GM18517 (cell line): ENCODE measurements around the gene ZNF320.
"Not testable (repeated sequence)": the region's sequence is repeated elsewhere in the genome, so short reads cannot be mapped to it uniquely, and the experiment has no call there.

Experiments
- ATAC-seq: cut with Tn5 transposase; IDR thresholded peaks from one replicate; pipeline ENCODE4 v1.9.1; 2021; ENCODE audit warnings: mild to moderate bottlenecking, moderate library complexity; ENCODE audit not compliant: unreplicated experiment

Gene ZNF320

DNA sequence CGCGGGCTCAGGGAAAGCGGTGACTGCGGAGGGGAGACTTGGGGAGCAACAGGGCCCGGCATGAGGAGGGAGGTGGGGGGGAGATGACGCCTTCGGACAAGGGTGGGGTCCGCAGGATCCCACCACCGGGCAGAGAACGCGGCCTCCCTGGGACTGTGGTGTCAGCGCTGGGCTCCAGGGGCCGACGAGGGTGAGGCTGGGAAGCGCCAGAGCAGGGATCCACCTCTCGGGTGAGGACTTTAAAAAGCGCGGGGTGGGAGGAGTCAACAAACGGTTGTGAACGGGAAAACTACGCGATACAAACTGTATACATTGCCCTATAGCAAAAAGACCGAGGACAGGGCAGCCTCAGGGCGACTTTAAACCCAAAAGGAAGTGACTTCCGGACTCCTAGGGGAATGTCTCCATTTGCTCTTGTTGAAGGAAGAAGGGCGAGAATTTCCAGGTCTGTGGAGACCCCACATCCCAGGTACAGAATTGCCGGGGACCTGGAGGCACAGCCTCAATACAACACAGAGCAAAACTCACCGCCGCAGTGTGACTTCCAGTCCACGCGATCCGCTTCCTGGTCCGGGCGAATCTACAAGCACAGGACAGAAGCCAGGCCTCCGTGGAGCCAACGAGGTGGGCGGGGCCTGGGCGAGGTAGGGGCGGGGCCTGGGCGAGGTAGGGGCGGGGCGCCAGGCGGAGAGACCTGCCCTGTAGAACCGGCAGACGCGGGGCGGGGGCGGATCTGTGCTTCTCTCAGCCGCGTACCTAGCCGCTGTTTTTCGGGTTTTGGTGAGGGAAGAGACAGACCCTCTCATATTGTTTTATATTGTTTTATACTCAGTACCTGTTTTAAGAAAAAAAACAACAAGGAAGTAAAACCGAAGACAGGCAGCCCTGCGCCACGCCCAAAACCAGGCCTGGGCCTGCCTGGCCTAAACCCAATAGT lies 25.7 kb upstream of the ZNF320 start, which contains the start of gene ZNF888:
Gene ZNF888 (minus strand): TSS at position 588 of the 937 bp plus-strand sequence. CDS start 5,555 bp downstream, outside the sequence.
- ATAC-seq, result peak; percentile 69

DNA sequence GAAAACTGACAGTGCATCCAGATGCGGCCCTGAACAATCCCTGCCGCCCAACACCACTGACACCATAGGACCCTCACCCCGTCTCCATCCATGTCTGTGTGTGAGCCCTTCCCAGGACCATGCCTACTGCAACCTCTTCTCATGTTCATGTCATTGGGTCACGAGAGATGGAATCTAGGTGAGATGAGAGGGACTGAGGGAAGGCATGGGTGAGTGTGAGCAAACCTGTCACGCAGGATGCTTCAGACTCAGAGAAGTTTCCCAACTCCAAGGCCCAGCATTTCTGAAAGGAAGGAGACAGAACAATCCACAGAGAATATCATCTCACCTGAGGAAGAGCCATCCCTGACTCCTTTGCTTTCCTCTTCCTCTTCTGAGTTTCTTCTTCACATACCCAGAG lies 20.1 kb upstream of the ZNF320 start:
- ATAC-seq, result no peak

DNA sequence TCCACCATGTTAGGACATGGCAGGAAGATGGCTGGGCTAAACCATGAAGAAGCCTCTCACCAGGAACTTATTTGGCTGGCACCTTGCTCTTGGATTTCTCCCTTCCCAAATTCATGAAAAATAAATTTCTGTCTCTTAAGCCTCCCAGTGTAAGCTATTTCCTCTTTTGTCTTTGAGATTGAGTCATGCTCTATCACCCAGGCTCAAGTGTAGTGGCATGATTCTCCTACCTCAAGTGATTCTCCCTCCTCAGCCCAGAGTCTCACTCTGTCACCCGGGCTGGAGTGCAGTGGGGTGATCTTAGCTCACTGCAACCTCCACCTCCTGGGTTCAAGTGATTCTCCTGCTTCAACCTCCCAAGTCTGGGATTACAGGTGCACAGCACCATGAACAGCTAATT lies 13.2 kb upstream of the ZNF320 start:
- no peak for ATAC-seq

DNA sequence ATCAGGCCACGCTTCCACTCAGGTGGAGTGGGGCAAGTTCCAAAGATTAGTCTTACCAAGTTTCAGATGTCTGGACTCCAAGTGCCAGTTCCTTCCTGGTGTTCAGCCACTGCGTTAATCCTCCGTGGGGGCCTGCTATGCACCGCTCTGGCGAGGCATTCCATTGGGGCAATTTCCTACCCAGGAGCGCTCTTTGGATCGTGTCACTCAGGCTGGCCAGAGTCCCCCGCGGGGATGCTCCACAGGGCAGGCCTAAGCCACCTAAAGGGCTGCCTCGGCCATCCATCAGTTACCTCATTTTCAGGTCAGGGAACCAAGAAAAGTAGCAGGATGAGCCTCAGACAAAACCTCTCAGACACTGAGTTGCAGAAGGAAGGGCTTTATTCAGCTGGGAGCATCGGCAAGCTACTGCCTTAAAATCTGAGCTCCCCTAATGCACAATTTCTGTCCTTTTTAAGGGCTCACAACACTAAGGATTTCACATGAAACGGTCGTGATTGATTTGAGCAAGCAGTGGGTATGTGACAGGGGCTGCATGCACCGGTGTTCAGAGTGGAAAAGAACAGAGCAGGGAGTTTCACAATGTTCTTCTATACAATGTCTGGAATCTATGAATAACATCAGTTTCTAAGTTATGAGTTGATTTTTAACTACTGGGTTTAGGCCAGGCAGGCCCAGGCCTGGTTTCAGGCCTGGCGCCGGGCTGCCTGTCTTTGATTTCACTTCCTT lies 6.8 kb upstream of the ZNF320 start:
- not testable (repeated sequence) for ATAC-seq

DNA sequence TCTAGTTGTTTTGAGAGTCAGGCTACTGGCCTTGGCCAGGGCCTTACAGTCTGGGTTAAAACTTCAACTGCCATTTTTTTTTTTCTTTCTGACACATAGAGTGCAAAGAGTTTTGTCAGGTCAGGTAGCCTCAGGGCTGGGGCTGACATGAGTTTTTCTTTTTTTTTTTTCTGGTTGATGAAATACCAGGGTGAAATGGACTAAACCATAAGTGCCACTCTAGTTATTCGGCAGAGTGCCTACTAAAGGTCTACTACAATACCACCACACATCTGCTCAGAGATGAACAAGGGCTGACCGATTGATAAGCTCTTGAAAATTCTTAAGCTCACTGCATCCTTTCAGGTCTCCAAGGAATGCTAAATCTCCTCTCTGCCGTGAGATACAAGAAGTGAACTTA lies 4.4 kb upstream of the ZNF320 start:
- no peak for ATAC-seq

DNA sequence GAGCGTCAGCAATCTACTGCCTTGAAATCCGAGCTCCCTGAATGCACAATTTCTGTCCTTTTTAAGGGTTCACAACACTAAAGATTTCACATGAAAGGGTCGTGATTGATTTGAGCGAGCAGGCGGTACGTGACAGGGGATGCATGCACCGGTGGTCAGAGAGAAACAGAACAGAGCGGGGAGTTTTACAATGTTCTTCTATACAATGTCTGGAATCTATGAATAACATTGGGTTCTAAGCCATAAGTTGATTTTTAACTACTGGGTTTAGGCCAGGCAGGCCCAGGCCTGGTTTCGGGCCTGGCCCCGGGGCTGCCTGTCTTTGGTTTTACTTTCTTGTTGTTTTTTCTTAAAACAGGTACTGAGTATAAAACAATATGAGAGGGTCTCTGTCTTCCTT lies 1.2 kb upstream of the ZNF320 start:
- ATAC-seq, result not testable (repeated sequence)

DNA sequence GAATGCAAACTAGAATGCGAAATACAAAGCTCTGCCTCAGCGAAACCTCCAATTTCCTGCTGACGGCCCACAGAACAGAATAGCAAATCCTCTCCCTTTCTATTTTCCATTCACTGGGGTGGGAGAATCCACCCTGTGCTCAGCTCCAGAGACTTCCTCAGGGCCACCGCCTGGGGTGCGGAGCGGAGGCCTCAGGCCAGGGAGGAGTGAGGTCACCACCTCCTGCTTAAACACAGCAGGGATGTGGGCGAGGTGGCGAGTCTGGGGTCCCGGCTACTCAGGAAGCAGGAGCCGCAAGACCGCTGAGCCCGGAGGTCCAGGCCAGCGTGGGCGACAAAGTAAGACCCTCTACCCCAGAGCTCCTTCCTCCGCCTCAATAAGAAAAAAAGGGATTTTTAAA lies 666 bp upstream of the ZNF320 start:
- ATAC-seq, result no peak

DNA sequence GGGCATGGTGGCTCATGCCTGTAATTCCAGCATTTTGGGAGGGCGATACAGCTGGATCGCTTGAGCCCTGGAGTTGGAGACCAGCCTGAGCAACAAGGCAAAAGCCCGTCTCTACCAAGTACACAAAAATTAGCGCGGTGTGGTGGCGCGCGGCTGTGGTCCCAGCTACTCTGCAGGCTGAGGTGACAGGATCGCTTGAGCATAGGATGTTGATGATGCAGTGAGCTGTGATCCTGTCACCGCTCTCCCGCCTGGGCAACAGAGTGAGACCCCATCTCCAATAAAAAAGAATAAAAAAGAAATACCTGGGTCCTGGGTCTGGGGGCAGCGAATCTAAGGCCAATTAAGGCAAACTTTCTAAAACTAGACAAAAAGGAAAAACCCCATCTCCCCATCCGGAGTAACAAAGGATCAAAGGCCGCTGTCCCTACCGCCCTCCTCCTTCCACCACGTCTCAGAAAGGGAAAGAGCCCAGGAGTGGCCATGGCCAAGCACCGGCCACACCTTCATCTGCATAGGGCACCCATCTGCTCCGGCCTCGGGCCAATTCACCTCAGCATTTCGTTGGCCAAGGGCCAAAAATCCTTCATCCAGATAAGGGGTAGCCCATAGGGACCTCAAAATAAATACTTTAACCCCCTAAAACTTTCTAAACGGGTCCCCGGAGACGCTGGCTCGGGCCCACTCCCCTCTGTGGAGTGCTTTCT lies 851 bp downstream of the ZNF320 start:
- ATAC-seq, result no peak

DNA sequence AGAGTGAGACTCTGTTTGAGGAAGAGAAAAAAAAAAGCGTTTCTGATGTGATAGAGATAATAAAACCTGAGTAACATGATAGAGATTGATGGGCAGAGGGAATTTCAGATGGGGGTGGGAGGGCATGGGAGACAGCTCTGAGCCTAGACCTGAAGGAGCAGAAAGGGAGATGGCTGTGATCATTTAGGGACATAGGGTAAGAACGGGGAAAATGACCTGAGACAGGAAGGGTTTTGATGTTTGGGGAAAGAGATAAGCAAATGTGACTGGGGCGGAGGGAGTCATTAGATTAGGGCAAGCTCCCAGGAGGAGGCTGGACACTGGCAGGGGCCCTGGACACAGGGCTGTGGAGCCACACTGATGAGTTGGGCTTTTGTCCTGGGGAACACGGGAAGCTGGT lies 6.1 kb downstream of the ZNF320 start:
- ATAC-seq, result no peak

DNA sequence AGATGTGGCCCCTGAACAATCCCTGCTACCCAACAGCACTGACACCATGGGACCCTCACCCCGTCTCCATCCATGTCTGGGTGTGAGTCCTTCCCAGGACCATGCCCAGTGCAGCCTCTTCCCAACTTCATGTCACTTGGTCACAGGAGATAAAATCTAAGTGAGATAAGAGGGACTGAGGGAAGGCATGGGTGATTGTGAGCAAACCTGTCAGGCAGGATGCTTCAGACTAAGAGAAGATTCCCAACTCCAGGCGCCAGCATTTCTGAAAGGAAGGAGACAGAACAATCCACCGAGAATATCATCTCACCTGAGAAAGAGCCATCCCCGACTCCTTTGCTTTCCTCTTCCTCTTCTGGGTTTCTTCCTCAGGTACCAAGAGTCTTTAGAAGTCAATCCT lies 7.5 kb downstream of the ZNF320 start:
- ATAC-seq, result no peak

DNA sequence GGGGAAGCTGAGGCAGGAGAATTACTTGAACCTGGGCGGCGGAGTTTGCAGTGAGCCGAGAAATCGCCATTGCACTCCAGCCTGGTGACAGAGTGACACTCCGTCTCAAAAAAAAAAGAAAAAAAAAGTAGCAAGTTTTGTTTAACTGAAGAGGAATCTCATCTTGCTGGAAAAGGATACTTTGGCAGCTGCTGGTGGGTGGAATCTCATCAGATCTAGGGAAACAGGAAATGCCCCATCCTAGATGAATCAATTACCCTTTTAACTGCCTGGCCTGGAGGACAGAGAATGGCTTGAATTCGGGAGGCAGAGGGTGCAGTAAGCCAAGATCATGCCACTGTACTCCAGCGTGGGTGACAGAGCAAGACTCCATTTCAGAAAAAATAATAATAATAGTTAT lies 8.4 kb downstream of the ZNF320 start:
- no peak for ATAC-seq

DNA sequence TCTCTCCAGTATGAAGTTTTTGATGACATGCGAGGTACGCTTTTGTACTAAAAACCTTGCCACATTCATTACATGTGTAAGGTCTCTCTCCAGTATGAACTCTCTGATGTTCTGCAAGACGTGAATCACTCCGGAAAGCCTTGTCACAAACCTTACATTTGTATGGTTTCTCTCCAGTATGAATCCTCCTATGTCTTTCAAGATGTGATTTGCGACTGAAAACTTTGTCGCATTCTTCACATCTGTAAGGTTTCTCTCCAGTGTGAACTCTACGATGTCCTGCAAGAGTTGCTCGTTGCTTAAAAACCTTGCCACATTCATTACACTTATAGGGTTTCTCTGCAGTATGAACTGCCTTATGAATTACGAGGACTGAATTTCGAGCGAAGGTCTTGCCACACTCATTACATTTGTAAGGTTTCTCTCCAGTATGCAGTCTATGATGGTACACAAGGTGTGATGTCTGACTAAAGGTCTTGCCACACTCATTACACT lies 16.5 kb downstream of the ZNF320 start:
- ATAC-seq, result no peak

DNA sequence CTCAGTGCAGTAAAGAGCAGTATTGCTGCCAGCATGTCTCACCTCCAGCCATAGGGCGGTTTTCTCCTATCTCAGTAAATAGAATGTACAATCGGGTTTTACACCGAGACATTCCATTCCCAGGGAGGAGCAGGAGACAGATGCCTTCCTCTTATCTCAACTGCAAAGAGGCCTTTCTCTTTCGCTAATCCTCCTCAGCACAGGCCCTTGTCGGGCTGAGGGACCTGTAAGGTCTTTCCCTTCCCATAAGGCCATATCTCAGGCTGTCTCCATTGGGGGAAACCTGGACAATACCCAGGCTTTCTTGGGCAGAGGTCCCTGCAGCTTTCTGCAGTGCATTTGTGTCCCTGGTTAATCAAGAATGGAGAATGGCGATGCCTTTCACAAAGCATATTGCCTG lies 24.4 kb downstream of the ZNF320 start:
- not testable (repeated sequence) for ATAC-seq

DNA sequence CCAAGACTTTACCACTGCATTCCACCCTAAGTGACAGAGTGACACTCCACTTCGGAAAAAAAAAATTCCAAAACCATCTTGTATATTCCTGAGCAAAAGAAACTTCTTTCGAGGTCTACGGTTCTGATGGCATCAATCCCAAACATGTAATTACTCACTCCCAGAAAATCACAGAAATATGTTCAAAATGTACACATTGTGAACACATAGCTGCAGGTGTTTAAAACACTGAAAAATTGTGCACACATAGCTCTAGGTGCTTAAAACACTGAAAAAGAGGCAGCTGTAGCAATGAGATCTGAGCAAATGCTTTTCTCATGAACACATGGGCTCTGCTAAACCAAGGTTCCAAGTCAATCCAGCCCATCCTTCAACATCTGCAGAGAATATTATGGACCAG lies 26.0 kb downstream of the ZNF320 start:
- ATAC-seq, result no peak

DNA sequence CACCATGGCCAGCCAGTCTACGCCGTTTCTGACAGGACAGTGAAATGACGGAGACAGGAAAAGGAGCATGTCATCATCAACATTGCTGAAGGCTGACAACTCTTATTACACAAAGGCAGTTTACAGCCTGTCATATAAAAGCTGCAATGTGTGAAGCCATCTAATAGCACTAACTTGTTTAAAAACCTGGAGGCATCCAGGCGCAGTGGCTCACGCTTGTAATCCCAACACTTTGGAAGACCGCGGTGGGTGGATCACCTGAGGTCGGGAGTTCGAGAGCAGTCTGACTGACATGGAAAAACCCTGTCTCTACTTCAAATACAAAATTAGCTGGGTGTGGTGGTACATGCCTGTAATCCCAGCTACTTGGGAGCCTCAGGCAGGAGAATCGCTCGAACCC lies 29.4 kb downstream of the ZNF320 start:
- not testable (repeated sequence) for ATAC-seq

DNA sequence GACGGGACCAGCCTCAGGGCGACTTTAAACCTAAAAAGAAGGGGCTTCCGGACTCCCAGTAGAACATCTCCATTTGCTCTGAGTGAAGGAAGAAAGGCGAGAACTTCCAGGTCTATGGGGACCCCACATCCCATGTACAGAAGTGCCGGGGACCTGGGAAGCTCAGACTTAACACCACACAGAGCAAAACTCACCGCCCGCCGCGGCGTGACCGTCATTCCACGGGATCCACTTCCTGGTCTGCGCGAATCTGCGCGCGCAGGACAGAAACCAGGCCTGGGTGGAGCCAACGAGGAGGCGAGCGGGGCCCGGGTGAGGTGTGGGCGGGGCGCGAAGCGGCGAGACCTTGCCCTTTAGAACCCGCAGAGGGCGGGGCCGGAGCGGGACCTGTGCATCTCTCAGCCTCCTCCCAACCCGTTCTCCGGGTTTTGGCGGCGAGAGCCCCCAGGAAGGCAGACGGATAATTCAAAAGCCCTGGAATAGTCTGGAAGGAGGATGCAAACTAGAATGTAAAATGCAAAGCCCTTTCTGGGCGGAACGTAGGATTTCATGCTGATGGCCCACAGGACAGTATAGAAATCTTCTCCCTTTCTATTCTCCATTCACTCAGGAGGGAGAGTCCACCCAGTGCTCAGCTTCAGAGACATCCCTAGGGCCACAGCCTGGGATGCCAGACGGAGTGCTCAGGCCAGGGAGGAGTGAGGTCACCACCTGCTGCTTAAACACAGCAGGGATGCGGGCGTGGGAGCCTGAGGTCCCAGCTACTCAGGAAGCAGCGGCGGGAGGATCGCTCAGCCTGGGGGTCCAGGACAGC lies 39.9 kb downstream of the ZNF320 start, which contains the start of gene ZNF468:
Gene ZNF468 (minus strand): TSS at position 242 of the 814 bp plus-strand sequence. CDS start 3,347 bp downstream, outside the sequence.
- ATAC-seq, result peak; percentile 93

DNA sequence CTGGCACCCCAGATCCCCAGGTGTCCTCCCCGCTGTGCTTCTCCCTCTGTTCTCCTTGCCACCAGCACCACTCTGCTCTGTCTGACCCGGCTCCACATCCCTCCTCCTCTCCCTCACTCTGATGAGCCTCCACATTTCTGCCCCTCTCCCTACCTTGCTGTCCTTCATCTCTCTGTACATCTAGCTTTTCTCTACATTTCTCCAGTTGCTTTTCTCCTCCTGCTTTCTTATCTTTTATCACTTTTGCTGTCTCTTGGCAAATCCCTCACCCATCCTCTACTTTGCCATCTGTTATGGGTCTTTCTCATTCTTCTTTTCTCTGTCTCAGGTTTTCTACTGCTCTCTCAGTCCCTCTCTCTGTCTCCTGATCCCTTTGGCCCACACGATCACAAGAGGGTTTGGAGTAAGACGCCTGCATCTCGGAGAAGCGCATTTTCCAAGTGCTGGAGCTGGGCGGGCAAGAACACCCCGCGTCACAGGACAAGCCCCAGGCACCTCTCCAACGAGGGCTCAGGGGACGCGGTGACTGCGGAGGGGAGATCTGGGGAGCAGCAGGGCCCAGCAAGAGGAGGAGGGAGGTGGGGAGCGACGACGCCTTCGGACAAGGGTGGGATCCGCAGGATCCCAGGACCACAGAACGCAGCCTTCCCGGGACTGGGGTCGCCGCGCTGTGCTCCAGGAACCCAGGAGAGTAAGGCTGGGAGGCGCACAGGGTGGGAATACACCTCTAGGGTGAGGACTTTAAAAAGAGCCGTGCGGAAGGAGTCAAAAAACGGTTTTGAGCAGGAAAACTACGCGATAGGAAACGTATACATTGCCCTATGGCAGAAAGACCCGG lies 40.7 kb downstream of the ZNF320 start:
- ATAC-seq, result peak; percentile 29
